EH (cell line): Measurements from ENCODE around the gene FUOM.

Source experiments
- DNase-seq: peaks from one replicate; pipeline ENCODE4 v3.0.0-alpha.2; 2015; ENCODE audit warnings: low read depth

Gene FUOM

DNA sequence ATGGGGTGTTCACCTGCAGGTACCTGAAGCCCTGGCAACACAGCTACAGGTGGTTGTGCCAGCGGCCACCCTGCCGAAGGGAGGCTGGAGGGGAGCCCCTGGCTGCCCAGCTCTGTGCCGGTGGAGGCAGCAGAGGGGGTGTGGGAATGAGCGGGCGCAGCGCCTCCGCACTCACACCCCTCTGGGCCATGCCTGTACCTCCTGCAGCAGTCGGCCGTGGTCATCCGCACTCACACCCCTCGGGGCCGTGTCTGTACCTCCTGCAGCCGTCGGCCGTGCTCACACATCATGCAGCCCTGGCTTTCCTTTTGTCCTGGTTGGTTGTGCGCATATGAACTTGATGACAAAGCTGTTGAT, 47.4 kb downstream of the FUOM start:
- DNase-seq = no peak

- no peak for DNase-seq
These were observed 48.0 kb downstream of the FUOM start for GRCh38 chr10:133309720-133310398.

DNA sequence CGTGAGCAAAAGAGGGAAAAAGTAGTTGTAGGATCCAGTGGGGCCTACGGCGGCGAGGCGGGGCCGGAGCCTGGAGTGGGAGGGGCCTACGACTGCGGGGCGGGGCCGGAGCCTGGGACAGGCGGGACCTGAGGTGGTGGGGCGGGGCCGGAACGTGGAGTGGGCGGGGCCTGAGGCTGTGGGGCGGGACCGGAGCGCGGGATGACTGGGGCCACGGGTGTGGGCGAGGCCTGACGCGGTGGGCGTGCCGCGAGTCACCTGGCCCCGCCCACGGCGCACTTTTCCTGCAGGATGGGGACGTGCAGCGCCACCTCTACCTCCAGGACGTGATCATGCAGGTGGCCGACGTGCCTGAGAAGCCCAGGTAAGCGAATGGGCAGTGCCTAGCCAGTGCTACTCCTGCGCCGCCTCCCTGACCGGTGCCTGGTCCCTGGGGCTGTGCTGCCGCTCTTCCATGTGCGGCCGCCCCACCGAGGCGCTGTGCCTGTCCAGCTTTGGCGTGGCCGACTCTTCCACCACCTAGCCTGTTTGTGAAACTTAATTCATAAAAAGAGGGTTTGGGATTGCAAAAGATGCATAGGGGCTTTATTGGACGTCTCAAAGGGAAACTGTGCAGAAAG, 48.6 kb downstream of the FUOM start:
- peak; percentile 90 for DNase-seq

DNA sequence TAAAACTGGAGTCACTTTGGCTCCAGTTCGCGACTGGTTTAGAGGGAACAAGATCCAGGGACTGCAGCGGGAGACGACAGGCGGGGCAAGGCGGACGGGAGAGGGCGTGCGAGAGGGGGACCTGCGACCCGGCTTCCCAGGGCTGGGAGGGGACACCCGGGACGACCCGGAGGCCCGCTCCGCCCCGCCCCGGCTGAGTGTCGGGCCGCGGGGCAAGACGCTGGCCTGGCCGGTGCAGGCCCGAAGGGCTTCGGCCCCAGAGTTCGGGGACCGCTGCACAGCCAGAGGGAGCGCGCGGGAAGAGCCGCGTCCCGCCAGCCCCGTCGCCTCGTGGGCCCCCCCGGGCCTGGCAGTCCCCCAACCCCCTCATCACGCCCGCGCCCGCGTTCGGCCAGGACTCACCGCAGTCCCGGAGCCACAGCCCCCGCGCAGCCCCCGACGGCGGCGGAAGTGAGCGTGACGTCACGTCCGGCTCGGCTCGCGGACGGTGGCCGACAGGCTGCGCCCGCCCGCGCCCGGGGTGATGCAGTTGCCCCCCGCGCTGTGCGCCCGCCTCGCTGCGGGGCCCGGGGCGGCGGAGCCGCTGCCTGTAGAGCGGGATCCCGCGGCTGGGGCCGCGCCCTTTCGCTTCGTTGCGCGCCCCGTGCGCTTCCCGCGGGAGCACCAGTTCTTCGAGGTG, 49.3 kb downstream of the FUOM start, which contains the start of the genes TUBGCP2 and ZNF511:
TUBGCP2 (minus strand) TSS at position 452 of the 679 bp plus-strand sequence. CDS start 5,931 bp downstream, outside the sequence.
ZNF511 (plus strand) TSS at position 494 of the 679 bp plus-strand sequence; CDS start at position 524, 30 bp downstream.
- DNase-seq = peak; percentile 81

GRCh38 chr10:133307776-133308420, 49.9 kb downstream of the FUOM start:
- peak; percentile 57 for DNase-seq

GRCh38 chr10:133306941-133307379, 50.9 kb downstream of the FUOM start:
- no peak for DNase-seq

DNA sequence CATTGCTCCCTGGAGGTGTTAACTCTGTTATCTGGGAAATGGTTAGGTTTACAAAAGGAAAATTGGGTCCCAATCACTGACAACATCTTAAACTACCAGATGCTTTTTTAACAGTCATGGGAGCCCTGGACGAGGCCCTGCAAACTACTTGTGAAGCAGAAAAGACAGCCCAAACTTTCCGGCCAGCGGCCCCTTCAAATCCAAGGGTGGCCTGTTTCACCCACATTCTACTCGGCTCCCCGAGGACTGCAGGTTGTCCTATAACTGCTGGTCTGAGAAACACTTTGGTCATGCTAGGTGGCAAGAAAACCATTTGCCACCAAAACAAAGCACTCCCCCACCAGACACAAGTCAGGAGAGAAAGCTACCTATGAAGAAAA, 51.7 kb downstream of the FUOM start:
- no peak for DNase-seq
